T-helper 2 cell (primary cell): ENCODE results near the gene BUB3.
"Not testable (repeated sequence)": the region's sequence is repeated elsewhere in the genome, so short reads cannot be mapped to it uniquely, and the experiment has no call there.

Experiments
- DNase-seq, 5 experiments: peaks; one replicate each; pipeline versions ENCODE4 v3.0.0 to v3.0.0-alpha.2; 2012 to 2022

BUB3 gene

DNA sequence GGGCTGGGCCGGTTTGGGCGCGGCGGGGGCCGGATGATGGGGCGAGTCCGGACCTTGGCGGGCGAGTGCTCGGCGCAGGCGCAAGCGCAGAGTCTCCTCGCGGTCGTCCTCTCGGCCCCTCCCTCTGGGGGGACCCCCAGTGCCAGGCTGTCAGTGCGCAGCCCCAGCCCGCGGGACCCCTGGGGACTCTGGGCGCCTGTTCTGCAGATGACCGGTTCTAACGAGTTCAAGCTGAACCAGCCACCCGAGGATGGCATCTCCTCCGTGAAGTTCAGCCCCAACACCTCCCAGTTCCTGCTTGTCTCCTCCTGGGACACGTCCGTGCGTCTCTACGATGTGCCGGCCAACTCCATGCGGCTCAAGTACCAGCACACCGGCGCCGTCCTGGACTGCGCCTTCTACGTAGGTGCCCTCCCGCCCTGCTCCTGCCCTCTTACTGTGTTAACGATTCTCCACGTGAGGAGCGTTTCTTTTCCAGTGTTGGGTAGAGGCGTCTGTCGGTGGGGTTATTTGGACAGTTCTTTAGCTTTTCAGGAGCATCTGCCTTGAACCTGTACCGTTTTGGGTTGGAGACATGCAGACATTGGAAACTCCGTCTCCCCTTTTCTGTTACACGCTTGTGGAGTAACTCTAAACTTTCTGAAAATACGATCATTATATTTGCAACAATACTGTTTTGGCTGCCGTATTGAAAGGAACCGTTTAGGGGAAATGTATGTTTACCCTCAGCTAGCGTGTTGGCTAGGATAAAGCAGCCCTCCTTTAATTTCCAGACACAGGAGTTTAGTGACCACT lies 706 bp downstream of the BUB3 start:
- peak in 2 of 5 experiments; percentile 34 to 51 for DNase-seq

DNA sequence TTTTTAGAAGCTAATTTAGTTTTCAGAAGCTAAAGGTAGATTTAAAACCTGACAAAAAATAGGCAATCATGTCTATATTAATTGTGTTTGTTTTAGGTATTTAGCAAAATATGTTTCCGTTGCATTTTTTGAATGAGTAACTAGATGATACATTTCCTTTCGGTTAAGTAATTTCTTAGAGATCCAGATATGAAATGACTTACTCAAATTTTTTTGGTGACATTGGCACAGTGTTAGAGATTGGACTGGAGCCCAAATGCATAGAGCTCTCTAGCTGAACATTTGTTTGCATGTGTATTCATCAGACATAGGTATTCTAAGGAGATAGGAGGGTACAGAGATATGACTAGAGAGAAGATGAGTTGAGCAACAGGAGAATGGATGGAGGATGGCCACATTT lies 1.9 kb downstream of the BUB3 start:
- DNase-seq: no peak

DNA sequence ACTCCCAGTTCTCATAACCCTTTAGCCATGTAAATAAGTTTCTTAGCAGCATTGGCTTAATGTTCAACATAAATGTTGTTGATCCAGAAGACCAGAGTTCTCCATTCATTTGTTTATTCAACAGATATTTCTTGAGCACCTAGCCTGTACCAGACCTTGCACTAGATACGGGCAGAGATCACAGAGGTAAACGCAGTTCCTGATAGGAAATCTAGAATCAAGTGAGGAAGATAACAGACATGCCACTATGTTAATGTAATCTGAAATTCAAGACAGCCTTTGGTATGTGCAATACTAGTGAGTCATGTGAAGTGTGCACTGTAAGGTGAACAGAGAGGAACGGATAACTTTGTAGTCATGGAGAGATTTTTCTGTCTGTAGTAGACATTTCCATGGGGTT lies 3.0 kb downstream of the BUB3 start:
- DNase-seq: no peak

DNA sequence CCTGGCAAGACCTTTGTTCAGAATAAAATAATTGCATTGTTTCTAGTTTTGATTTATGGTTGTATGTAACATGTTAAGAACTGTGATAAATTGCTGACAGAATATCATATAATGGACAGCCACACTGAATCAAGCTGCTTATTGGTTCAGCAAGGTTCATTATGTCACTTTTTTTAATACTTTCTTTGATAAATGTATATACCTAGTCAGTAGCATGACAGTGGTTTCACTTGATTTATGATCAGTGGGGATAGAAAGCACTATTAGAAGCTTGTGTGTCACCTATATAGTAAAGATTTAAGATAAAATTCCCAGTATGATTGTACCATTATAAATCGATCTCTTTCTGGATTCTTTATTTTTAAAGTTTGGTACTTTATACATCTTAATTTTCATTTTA lies 4.5 kb downstream of the BUB3 start:
- DNase-seq: no peak

DNA sequence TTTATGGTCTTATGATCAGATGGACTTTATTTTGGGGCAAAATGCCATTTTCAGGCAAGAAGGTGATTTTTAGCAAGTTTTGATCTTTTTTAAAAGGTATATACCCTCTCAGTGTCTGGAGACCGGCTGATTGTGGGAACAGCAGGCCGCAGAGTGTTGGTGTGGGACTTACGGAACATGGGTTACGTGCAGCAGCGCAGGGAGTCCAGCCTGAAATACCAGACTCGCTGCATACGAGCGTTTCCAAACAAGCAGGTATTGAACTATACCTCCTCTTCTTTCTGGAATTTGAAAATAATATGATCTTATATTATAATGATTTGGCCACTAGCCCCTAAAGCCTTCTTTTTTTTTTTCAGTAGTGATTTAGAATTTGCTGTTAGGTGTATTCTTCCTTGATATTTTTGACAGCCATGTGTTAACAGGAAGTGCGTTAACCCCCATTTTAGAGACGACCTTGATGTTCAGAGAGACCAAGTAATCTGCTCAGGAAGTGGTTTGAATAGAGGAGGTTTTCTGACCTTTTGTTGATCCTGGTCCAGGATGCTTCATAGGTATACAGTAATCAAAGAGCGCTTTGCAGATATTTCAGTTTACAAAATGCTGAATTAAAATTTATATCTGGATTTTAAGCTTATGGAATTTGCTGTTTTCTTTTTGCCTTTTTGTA lies 6.2 kb downstream of the BUB3 start:
- DNase-seq: peak in 2 of 5 experiments; percentile 57 to 79

- no peak for DNase-seq
These were observed 10.1 kb downstream of the BUB3 start for GRCh38 chr10:123164319-123164718.

DNA sequence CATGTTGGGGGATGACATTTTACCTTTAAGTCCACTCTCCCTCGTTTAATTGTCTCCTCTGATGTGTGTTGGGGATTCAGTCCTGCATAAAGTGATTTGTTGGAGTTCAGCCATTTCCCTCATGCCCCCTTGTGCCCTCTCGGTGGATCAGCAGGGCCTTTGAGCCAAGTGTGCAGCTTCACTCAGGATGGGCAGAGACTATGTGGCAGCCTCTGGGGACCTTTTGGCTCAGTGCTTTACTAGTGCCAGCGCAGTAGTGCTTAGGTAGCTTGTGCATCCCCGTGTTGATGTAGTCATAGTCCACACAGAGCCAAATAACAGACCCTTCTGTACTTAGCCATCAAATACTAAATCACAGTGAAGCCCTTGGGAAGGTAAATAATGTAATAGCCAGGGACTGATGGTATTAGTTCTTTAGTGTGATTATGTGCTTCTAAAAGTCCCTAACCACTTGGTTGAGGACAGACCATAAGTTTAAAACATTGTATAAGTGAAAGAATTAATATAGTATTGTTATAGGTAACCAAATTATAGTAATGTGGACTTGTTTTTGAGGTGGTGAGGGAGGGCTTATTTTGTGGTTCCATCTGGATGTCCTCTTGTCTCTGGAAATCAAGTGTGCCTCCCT lies 11.4 kb downstream of the BUB3 start:
- no peak for DNase-seq

- DNase-seq: no peak
These were observed 12.4 kb downstream of the BUB3 start for GRCh38 chr10:123166618-123167017.

DNA sequence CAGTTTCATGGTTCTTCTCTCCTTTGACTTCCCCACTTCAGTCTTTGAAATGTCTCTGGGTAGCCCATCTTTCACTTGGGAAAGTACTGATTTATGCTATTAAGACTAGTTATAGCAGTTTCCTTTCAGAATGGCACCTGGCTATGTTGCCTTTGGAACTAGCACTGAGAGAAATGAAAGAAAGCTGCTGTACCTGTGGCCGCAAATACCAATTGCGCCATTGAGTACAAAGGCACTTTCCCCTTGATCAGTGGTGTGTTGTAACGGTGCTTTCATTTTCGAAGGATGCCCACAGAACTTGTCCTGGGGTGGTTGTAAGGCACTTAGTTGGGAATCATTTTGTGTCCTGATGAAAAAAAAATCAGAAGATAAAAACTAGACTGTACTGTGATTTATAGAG lies 16.8 kb downstream of the BUB3 start:
- no peak for DNase-seq

- not testable (repeated sequence) for DNase-seq
These were observed 17.4 kb downstream of the BUB3 start for GRCh38 chr10:123171616-123172015.

DNA sequence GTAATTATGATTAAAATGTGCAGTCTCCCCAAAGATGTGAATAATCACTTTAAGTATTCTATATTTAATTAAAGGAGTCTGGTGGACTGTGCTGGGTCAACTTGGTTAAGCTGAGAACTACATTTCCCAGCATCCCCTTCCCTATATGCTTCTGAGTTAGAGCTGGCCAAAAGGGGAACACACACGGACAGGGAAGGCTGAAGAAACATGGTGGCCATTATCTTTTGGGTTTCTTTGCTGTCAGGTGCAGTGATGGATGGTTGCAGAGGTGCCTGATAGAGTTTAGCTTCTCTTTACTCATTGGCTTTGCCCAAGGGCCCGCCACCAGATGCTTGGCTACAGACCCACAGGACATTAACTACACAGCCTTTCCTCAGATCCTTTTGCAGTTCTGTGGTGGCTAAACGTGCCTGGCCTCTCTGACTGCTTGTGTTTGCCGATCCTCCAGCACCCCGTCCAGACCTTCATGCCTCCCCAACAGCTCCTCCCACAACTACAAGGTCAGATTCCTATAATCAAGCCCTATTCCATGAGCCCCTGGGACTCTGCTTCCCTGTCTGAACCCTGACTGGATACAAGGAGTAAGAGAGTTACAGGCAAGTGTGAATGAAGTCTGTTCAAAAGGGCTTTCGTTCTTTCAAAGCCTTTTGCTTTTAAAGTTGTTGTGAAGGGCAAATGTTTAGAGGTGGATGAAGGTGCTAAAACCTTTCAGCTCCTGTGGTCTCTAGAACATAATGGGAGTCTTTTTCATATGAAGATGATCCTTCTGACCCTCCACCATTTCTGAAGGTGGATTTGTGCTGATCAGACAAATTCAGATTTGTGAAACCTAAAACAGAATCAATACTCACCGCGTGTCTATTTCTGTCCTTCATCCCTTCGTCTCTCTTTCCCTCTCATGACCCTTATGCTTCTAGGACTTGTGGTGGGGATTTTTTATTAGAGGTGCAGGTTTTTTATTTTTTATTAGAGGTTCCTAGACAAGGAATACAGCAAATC lies 21.5 kb downstream of the BUB3 start:
- DNase-seq: no peak

DNA sequence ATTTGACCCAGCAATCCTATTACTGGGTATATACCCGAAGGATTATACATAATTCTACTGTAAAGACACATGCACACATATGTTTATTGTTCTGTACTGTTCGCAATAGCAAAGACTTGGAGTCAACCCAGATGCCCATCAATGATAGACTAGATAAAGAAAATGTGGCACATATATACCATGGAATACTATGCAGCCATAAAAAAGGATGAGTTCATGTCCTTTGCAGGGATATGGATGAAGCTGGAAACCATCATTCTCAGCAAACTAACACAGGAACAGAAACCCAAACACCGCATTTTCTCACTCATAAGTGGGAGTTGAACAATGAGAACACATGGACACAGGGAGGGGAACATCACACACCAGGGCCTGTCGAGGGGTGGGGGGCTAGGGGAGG lies 24.2 kb downstream of the BUB3 start:
- not testable (repeated sequence) for DNase-seq

DNA sequence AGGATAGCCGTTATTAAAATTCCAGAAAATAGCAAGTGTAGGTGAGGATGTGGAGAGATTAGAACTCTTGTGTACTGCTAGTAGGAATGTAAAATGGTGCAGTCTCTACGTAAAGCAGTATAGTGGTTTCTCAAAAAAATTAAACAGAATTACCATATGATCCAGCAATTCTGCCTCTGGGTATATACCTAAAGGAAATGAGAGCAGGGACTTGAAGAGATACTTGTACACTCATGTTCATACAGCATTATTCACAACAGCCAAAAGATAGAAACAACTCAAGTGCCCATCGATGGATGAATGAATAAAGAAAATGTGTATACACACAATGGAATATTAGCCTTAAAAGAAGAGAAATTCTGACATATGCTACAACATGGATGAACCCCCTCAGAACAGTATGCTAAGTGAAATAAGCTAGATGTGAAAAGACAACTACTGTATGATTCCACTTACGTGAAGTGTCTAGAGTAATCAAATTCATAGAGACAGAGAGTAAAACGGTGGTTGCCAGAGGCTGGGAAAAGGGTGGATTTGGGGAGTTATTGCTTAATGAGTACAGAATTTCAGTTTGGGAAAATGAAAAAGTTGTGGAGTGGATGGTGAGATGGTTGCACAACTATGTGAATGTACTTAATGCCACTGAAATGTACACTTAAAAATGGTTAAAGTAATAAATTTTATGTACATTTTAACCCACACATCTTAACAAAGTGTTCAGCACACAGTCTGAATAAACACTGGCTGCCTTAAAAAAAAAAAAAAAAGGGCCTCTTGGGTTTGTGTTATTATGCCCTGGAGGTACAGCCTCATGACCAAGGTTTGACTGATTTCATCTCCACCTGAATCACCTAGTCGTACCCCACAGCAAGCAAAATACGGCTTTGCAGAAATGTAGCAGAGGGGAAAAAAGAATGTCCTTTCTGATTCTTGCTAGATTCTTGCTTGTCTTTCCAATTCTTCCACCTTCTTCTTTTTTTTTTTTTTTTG lies 26.2 kb downstream of the BUB3 start:
- no peak for DNase-seq

DNA sequence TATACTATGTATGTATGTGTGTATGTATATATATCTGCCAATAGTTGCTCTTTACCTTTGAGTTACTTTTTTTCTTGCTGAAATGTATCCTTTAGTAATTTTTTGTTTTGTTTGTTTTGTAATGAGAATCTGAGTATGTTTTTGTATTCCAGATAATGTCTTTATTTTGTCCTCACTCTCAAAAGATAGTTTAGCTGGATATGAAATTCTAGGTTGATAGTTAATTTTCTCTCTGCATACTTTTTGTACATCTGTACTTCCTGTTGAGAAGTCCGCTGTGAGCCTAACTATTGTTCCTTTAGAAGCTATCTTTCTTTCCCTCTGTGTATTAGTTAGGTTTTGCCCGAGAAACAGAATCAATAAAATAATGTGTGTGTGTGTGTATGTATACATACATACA lies 29.5 kb downstream of the BUB3 start:
- DNase-seq: no peak

- DNase-seq: no peak
These were observed 33.6 kb downstream of the BUB3 start for GRCh38 chr10:123187781-123188180.

DNA sequence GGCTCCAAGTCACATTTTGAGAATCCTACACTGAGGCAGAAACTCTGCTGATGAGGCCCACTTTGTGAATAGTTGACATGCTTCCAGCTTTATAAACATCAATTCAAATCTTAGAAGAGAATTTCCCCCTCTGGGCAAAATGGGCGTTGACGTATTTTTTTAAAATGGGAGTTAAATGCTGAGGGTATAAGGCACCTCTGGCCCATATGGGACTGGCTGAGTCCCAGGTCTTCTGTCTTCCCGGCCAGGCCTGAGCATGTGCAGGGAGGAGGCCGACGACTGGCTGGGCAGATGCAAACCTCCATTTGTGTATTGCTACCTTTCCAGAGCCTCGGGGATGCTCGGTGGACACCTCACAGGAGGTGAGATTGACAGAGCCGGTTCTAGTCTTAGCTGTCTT lies 37.7 kb downstream of the BUB3 start:
- no peak for DNase-seq

DNA sequence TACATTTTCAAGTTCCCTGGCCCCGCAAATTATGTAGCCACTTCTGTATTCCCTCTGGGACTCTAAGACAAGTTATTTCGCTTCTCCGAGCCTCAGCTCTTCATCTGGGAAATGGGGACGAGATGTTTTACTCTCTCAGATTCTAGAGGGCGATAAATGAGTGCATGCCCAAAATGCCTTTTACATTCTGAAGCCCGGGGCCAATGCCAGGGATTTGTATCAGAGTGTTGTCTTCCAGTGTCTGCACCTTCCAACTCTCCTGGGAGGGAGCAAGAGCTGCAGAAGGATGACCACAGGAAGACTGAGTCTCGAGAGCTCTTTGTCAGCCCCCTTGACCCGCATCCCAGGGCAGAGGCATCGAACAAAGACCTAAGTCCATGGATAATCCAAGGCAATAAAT lies 39.9 kb downstream of the BUB3 start:
- DNase-seq: no peak

DNA sequence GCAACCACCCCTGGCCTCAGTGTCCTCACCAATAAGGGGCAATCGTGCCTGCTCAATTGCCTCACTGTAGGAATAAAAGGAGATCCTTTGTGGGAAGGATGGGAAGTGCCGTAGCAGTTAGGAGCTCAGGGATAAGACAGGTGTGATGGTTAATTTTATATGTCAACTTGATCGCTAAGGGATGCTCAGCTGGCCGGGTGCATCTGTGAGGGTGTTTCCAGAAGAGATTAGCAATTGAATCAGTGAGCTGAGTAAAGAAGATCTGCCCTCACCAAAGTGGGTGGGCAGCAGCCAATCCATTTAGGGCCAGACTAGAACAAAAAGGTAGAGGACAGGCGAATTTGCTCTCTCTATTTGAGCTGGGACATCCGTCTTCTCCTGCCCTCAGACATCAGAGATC lies 46.3 kb downstream of the BUB3 start:
- no peak for DNase-seq

DNA sequence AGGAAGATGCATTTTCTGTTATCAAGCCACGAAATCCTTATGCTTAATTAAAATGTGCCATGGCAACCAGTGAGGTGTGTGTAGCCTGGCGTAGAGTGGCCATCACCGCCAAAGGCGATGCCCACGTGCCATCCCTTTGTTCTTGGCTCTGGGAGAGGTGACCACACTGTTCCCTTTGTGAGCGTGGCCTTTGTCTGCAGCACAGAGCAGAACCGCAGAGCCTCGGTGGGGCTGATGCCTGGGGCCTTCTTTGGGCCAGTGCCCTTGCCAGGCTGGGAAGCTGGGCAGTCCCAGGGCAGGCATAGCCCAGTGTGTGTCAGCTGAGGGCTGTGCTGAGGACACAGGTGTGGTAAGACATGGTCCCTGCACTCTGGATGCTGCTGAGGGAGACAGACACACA lies 48.3 kb downstream of the BUB3 start:
- DNase-seq: no peak

GRCh38 chr10:123203393-123204126 lies 49.4 kb downstream of the BUB3 start:
- no peak for DNase-seq

DNA sequence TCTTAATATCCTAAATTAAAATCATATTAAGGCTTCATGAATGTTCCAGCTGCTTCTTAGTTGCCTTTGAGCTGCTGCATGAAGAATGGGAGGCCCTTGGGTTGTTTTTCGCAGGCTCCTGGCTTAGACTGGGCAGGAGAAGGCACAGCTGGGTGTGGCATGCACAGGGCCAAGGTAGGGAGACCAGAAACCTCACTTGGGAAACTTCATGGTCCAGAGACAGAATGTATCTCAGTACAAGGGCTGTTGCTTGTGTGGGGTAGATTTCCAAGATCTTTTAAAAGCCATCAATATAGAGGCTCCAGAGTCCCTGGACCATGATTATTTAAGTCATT lies 49.9 kb downstream of the BUB3 start:
- DNase-seq: no peak
